C1 segment of cervical spinal cord (tissue), 14 donors: ENCODE data around the gene SMIM36.
"Not testable (repeated sequence)": the region's sequence is repeated elsewhere in the genome, so short reads cannot be mapped to it uniquely, and the experiment has no call there.

Experiments
- DNase-seq, 14 donors: peaks; one replicate each; lab custom pipeline; 2025; lab: John Stamatoyannopoulos, UW

The SMIM36 gene

DNA sequence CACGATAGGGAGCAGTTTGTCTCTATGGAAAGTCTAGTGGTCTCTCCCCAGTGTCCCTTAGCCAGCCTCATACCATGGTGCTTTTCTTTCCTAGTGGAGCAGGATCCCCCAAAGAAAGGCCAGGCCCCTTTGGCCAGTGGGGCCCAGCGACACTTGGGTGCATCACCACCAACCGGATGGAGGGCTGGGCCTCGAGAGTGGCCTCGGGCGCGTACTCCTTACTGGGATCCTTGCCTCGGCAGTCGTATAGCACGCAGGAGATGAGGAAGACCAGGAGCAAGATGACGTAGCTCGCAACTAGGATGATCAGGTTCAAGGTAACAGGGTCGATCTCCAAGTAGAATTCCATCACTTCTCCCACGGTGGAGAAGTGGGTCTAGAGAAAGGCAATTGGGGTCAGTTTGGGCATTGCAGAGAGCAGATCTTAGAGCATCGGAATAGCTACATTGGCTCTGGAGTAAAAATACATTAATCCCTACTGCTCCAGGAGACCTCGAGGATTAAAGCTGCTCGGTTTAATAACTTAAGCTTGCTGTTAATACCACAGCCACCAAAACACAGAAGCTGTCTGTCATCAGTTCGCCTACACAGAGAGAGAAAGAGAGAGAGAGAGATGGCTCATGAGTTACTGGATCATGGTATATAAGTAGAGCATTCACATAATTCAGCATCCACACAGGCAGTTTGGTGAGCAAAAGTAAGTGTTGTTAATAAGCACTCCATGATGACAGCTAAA lies at the start of gene SMIM36:
Gene SMIM36 (minus strand): TSS at position 467 of the 736 bp plus-strand sequence.
- no peak for DNase-seq

DNA sequence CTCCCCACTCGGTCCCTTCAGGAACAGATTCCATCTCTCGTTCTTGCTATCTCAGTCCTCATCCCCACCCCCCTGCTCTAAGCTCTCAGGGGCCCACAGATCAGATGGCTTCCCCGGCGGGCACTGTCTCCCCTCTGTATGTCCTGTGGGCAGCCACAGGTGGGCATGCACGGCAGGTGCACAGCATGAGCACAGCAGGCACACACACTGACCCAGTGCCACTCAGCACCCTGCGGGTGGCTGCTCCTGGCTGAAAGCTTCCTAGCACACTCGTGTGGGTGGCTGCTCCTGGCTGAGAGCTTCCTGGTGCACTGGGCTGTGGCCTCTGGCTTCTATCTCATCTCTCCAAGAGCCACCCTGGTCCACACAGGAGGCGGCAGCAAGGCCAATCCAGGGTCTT lies 44.5 kb upstream of the SMIM36 start:
- DNase-seq = no peak

GRCh38 chr17:55549140-55549539 lies 37.9 kb upstream of the SMIM36 start:
- DNase-seq = no peak

DNA sequence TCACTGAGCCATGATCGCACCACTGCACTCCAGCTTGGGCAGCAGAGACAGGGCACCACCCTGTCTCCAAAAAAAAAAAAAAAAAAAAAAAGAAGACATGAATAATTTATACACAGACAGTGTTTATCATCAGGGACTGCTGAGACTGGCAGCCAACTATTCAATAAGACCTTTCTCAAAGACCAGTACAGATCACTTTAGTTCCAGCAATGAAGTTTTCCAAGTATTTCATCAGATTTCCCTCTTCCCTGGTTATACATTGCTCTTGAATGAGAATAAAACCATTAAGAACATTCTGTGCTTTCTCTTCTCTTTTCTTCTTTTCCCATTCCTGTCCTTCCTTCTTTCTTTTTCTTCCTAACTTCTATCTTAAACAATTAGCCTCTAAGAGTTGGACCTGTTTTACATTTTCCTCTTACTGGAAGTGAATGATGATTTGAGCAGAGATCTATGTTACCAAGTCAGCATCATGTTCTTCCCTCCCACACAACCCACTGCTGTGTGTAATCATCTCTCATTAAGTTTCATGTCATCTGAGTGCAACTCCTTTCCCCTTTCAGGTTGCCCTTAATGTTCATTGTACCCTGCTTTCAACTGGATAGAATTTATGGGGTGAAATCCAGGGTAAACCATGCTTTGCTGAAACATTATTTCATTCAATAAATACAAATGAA lies 35.9 kb upstream of the SMIM36 start:
- no peak for DNase-seq

GRCh38 chr17:55546481-55546880 lies 35.2 kb upstream of the SMIM36 start:
- no peak for DNase-seq

GRCh38 chr17:55545806-55546205 lies 34.6 kb upstream of the SMIM36 start:
- DNase-seq = no peak

DNA sequence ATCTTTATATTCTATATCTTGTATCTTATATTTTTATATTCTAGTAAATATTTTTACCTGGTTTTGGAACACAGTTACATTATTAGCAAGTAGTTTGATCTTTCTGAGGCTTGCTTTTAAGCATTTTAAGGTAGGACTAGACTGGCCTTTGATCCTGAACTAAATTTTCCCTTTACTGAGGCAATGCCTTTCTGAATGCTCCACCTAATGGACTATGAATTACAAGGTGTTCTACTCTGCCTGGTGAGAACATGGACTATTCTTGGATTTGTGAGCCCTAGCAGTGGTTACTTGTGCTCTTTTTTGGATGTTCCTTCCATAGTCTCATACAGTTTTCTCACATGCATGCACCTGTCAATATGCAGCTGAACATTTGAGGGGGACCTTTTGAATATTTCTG lies 32.5 kb upstream of the SMIM36 start:
- no peak for DNase-seq

GRCh38 chr17:55540414-55541091 lies 29.3 kb upstream of the SMIM36 start:
- no peak for DNase-seq

GRCh38 chr17:55536205-55536604 lies 25.0 kb upstream of the SMIM36 start:
- DNase-seq = no peak

GRCh38 chr17:55533608-55534007 lies 22.4 kb upstream of the SMIM36 start:
- no peak for DNase-seq

GRCh38 chr17:55532670-55533069 lies 21.4 kb upstream of the SMIM36 start:
- no peak for DNase-seq

- no peak for DNase-seq
Measured at GRCh38 chr17:55531053-55531728, 19.9 kb upstream of the SMIM36 start.

- no peak for DNase-seq
Measured at GRCh38 chr17:55530064-55530463, 18.8 kb upstream of the SMIM36 start.

- peak in 2 of 14 donors; percentile 0 to 1 for DNase-seq
Measured at GRCh38 chr17:55527540-55528118, 16.4 kb upstream of the SMIM36 start.

GRCh38 chr17:55524440-55525220 lies 13.4 kb upstream of the SMIM36 start:
- DNase-seq = no peak

DNA sequence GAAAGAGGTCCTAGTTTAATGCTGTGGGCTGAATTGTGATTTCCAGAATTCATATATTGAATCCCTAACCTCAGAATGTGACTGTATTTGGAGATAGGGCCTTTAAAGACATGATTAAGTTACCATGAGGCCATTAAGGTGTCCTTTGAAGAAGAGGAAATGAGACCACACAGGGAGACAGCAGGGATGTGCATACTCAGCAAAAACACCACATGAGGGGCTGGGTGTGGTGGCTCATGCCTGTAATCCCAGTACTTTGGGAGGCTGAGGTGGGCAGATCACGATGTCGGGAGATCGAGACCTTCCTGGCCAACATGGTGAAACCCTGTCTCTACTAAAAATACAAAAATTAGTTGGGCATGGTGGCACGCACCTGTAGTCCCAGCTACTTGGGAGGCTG lies 11.8 kb upstream of the SMIM36 start:
- not testable (repeated sequence) for DNase-seq

DNA sequence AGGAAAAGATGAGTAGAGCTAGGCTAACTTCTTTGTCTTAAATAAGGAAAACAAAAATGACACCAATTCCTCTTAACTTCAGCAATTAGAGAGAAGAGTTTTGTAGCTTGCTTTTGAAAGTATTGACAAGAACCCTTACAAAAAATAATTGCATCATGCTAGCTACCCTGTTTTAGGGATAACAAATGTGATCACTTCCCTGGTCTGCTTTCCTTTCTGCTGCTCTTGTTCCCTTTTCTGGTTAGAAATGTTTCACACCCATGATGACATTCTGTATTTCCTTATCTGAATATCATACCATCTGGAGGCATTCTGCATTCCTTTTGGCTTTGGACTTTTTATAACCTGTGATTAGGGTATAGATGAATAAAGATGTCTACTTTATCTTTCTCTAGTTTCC lies 9.9 kb upstream of the SMIM36 start:
- no peak for DNase-seq

DNA sequence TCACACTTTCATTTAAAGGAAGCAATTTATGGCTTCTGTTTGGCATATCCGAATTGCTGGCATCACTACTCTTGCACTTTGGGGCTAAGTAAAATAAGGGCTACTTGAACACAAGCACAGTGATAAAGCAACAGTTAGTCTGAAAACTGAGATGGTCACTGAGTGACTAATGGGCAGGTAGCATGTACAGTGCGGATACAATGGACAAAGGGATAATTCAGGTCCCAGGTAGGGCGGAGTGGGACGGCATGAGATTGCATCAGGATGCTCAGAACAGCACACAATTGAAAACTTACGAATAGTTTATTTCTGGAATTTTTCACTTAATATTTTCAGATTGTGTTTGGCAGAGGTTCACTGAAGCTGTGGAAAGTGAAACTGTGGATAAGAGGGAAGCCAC lies 9.2 kb upstream of the SMIM36 start:
- no peak for DNase-seq

GRCh38 chr17:55518510-55518909 lies 7.3 kb upstream of the SMIM36 start:
- no peak for DNase-seq

DNA sequence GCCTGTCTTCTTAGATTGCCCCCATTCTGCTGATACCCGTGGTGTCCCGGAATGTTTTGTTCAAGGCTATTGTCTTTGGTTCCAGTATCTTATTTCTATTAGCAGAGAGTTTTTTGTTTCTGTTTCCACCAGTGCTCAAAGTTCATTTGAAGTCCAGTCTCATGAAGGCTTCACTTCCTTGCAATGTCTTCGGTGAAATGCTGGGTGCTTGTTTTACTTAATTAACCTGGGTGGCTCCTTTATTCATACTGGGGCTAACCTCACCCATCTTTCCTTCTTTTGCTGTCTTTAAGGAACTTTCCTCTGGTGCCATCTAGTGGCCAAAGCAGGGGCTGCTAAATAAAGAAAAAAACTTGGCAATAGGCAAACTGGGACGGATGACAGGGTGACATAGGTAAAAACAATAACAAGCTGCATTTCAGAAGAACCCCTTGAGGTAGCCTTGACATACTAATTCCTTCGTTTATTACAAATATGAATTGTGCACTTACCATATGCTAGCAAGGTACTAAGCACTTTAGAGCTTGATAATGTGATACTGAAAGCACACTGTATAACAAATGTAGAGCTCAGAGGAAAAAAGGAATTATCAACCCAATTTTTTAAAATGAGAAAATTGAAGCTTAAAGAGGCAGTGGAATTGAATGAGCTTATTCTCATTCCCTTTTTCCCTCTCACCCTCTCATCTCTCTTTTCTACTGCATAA lies 2.8 kb upstream of the SMIM36 start:
- DNase-seq = peak in 10 of 14 donors; percentile 1 to 56 (median 40)
